Stimulated activated naive CD4-positive, alpha-beta T cell (primary cell): ENCODE results near the gene TMEM54.
"Not testable (repeated sequence)": the region's sequence is repeated elsewhere in the genome, so short reads cannot be mapped to it uniquely, and the experiment has no call there.

Experiments
- DNase-seq, 6 experiments: peaks; one replicate each; lab custom pipeline; 2025; lab: John Stamatoyannopoulos, UW

TMEM54 gene

DNA sequence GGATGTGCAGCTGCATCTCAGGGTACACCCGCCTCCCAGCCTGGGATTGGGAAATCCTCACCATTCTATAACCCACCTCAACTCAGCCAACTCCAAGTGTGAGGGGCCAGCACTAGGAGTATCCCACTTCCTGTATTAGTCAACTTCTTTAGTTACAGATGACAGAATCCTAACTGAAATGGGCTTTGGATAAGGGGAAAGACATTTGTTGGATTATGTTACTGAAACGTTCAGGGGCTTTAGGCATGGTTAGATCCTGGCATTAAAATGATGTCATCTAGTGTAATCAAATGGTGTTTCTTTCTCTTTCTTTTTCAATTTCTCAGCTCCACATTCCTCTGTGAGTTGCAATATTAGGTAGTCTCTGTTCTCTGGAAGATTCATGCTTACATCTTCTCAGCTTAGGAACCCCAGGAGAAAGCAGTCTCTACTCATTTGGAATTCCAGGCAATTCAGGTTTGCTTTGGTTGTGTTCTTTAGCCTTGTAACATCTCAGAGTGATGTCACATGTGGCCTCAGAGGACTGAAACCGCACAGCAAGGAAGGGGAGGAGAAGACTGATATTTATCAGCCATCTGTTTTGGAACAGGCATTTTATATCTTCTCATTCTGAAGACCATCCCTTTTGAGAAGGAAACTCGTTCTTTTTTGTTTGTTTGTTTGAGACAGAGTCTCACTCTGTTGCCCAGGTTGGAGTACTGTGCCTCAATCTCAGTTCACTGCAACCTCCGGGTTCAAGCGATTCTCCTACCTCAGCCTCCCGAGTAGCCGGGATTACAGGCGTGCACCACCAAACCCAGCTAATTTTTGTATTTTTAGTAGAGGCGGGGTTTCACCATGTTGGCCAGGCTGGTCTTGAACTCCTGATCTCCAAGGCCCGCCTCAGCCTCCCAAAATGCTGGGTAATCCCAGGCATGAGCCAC, 18.9 kb upstream of the TMEM54 start:
- DNase-seq: no peak

DNA sequence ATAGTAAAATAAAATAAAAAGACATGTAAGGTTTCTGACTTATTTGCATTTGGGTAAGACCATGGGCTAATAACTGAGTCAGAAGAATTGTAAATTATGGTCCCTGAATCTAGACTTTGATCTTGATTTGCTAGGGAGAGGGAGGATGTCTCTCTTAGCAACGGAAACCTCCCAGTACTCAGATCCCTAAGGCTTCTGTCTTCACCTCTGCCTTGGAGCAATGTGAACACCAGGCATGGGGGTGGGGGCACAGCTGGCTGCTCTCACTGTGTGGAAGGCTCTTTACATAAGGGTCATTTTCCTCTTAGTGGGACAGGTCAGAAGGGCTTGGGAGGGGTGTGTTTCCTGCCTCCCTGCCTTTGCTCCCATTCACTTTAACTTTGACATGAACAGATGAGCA, 17.0 kb upstream of the TMEM54 start:
- no peak for DNase-seq

DNA sequence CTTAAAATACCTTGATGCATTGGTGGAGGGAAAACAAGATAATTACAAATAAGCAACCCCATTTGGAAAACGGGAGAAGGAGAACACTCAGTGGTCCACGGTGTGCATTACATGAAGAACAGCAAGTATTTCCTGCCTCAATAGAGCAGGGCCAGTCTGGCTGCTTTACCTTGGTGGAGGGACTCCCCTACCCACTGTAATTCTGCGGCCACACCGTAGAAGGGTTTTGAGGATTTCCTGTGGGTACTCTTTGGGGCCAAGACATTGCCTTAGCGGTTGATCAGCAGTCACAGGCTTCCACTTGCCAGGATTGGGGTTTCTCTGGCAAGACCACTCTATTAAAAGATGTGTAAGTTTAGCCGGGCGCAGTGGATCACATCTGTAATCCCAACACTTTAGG, 16.3 kb upstream of the TMEM54 start:
- DNase-seq: no peak

DNA sequence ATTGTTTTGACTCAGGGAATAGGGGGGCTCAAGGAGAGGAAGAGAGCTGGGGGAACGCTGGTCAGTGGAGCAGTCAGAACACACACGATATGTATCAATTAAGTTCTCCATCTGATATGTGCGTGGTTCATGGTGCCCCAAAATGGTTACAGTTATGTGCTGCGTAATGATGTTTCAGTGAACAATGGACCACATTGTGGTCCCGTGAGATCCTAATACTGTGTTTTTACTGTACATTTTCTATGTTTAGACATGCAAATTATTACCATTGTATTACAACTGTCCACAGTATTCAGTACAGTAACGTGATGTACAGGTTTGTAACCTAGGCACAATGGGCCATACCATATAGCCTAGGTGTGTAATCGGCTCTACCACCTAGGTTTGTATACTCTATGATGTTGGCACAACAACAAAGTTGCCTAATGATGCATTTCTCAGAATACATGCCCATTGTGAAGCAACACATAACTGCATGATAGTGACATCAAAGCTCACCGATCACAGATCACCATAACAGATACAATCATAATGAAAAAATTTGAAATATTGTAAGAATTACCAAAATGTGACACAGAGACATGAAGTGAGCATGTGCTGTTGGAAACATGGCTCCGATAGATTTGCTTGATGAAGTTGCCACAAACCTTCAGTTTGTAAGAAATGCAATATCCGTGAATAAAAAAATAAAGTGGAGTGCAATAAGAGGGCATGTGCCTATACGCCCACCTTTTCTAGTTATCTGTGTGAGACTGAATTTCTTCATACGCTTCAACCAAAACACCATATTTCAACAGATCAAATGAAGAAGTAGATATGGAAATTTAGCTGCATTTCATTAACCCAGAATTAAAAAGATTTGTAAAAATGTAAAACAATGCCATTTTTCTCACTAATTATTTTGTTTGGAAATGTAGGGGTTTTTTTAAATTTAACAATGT, 14.8 kb upstream of the TMEM54 start:
- no peak for DNase-seq

DNA sequence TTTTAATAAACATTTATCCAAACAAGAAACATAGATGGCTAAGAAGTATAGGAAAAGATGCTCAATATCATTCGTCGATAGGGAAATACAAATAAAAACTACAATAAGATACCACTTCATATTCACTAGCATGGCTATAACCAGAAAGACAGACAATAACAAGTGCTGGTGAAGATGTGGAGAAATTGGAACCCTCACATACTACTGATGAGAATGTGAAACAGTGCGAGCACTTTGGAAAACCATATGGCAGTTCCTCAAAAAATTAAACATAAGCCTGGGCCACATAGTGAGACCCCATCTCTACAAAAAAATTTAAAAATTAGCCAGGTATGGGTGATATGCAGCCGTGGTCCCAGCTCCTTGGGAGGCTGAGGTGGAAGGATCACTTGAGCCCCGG, 9.1 kb upstream of the TMEM54 start:
- DNase-seq: no peak

DNA sequence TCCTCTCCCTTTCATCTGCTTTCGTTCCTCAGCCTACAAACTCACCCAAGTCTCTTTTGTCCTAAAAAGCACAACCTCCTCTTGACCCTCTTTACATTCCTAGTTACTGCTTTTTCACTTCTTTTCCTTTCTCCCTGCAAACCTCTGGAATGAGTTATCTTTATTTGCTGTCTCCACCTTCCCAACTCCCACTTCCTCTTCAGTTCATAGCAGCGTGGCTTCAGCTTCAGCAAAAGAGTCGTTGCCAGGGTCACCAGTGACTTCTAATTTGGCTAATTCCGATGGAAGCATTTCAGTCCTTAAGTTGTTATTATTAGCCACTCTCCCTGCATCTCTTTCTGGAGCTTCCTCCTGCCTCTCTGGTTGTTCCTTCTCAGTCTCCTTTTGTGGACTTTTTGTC, 6.2 kb upstream of the TMEM54 start:
- no peak for DNase-seq

DNA sequence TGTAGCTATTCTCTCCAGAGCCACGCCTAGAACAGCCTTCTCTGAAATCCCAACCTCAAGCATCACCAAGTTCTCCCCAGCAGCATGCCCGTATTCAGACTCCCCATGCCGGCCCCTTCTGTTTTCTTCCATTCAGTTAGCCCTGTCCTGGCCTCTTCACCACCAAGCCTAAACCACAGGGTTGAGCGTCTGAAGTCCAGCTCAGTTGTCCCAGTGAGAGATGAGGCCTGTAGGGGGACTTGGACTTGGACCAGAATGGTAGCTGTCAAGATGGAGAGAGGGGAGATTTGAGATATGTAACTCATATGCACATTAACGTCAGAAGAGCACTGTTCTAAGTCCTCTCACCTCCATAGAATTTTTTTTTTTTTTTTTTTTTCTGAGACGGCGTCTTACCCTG, 5.5 kb upstream of the TMEM54 start:
- no peak for DNase-seq

DNA sequence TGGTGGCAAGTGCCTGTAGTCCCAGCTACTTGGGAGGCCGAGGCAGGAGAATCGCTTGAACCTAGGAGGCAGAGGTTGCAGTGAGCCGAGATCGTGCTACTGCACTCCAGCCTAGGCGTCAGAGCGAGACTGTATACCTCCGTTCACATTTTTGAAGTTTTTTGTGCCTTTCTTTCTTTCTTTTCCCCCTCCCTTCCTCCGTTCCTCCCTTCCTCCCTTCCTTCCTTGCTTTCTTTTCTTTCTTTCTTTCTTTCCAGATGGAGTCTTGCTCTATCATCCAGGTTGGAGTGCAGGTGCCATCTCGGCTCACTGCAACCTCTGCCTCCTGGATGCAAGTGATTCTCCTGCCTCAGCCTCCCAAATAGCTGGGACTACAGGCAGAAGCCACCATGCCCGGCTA, 4.4 kb upstream of the TMEM54 start:
- DNase-seq: not testable (repeated sequence)

DNA sequence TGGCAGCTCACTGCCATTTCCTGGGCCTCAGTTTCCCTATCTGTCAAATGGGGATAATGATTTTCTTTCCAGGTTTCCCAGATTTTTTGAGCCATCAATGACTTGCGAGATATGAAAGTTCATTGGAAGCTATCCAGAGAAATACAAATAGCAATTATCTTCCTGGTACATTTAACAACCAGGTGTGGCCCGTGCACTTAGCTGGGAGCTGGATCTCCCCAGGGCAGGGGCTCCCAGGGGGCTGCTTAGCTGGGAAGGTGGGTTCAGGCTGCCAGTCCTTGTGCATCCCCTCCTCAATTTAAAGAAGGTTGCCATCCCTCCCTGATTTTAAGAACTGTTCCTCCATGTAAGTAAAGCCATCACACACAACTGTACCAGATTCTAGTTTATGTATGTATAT, 3.6 kb upstream of the TMEM54 start:
- no peak for DNase-seq

DNA sequence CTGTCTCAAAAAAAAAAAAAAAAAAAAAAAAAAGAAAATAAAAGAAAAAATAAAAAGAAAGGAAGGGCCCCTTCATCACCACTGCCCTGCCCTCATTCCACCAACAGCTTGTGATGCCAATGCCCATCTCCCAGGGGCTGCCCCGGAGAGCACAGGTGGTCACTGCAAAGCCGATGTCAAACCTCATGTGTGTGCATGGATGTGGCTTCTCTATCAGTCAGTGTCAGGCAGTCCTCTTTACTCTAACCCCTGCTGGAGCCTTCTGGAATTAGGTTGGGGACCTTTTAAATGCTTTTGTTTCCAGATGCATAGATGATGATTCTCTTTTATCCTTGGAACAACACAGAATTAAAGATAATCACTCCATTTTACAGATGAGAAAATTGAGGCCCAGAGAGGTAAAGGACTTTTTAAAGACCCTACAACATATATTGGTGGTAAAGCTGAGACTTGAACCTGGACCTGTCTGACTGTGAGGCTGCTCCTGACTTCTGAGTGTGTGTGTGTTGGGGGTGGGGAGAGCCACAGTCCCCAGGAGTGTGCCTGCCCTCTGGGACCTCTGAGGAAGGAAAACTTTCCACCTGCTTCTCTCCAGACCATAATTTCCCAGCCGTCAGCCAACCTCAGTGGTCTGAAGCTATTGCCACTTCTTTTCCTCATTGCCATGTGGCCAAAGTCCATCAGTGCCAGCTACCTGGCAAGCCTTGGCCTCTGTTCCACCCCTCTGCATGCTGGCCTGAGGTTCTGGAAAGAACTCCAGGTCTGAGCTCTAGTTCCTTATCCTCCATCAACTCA, 3.0 kb upstream of the TMEM54 start:
- no peak for DNase-seq

DNA sequence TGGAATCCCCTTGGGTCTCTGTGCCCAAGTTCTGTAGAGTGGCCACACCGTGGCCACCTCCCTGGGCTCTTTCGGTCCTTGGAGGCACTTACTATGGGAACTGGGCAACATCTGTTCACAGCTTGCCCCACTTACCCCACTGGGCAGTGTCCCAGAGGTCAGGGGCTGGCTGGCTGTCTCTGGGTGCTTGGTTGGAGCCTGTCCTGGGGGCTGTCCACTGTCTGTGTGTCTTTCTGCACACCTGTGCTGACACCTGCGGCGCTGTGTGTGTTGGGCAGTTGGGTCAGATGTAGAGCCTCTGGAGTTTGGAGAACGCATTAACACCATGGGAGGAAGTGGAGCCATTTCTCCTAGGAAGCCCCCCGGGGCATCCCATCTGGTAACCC, 1.3 kb upstream of the TMEM54 start:
- no peak for DNase-seq

DNA sequence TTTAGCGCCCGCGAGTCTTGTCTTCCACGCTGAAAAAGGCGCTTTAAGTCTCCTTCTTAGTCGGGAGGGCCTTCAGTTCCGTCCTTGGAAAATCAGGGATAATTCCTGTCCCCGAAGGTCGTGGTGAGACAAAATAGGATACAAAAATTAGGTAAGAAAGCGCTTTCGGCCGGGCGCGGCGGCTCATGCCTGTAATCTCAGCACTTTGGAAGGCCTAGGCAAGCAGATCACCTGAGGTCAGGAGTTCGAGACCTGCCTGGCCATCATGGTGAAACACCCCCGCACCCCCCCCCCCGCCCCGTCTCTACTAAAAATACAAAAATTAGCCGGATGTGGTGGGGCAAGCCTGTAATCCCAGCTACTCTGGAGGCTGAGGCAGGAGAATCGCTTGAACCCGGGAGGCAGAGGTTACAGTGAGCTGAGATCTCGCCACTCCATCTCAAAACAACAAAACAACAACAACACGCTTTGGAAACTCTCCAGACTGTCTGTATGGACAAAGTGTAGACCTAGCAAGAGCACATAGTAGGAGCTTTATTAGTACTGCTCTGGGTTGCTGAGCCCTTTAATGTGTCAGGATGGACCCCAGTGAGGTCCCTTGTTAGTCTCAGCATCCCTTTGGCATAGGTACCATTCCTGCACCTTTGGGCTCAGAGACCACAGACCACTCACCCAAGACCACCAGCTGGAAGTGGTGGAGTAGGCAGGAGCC, 790 bp upstream of the TMEM54 start:
- no peak for DNase-seq

DNA sequence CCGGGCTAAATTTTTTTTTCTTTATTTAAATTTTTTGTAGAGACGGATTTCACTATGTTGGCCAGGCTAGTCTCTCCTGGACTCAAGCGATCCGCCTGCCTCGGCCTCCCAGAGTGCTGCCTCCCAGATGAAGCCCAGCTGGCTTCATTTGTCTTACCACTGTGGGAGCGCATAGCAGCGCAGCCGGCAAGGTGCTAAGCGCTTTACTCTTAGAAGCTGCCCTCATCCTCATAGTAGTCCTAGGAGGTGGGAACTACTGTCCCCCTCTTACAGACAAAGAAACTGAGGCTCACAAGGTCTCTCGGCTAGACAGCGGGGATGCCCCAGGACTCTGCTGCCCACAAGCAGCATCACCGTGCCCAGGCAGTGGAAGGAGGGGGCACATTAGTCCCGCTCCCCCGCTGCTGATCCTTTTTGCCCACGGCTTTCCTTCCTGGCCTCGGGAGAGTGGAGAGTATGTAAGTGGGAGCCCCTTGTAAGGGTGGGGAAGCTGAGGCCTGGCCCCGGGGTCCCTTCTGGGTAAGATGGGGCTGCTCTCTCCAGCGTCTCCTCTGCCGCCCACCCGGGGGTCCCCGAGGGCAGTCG, 726 bp downstream of the TMEM54 start:
- no peak for DNase-seq

DNA sequence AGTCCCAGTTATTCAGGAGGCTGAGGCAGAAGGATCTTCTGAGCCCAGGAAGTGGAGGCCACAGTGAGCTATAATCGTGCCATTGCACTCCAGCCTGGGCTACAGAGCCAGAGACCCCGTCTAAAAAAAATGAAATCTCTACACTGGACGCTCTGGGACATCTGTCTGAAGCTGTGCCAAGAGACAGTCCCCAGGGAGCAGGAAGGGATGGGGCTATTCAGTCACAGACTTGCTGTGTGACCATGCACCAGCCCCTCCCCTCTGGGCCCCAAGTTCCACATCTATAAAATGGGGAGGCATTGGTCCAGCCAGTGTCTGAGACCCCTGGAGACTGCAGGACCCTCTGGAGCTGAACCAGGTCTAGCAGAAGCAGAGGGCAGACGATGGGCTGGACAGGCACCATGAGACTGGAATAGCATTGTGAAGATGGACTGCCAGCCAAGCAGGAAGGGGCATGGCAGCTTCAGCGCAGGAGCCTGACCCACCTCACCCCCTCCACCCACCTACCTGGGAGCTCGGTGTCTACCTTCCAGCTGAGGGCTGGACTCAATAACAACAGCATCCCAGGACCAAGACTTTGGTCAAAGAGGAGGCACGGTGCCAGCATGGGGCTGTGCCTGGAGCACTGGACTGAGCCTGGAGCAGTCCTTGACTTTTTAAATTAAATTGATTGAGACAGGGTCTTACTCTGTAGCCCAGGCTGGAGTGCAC, 1.4 kb downstream of the TMEM54 start:
- no peak for DNase-seq

DNA sequence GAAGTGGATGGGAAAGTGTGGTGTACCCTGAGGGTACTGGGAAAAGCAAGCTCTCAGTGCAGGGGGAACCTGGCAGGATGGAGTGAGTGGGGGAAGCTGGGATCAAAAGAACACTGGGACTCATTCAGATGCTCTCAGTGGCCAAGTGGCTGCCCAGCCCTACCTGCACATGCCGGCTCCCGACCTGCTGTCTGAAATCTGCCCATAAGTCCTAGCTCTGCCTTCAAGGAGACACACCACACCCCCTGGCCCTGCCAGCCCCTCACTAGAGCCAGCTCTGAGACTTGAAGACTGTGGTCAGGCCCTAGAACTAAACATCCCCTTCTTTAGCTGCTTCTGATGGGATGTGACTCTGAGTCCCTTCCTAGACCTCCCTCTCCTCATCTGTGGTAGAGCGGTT, 2.2 kb downstream of the TMEM54 start:
- DNase-seq: no peak

DNA sequence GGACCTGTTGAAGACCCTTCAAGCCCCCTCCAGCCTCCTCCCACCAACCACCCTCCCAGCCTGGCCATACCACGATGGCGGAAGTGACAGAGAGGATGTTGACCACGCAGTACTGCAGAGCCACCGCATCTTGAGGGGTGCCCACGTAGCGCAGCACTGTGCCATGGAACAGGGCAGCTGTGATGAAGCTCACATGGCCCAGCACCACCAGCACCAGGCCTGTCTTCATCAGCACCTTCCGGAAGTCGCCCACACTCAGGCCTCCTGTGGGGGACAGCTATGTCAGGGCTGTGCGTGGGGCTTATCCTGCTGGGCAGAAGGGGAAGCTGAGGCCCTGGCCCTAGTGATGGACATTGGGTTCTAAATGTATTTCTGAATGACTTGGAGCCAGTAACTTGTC, 3.1 kb downstream of the TMEM54 start:
- no peak for DNase-seq

DNA sequence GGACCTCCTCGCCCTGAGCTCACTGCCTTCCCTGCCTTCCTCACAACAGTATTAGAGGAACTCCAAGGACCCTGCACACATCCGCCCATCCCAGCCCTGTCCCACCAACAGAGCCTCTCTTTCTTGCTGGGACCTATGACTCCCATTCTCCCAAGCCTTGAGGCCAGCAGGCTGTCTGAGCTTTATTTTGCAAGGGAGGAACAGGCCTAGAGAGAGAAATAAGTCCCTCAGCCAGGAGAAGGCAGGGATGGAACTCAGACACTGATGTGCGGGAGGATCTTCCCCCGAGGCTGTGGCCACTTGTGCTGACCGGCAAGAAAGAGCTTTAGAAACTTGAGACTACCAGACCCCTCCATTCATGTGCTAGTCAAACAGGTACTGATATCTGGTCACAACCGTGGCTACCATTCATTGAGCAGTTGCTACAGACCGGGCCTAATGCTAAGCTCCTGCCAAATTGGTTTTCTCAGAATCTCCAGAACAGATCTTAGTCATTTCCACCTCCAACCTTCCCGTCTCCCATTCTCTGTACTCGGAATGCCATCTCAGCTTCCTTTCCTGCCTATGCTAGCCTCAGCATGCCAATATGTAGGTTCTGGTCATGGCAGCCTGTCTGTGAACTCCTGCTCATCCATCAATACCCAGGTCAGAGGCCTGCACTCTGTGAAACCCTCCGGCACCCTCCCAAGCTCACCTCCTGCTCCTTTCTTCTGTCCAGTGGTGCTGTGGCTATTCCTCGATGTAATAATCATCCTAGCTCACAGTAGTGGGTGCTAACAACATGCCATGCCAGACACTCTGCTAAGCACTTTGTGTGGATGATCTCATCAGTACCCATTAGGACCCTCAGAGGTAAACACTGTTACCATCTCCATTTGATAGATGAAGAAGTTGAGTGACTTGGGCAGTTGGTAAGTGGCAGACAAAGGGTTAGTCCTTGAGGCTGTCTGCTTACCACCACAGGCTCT, 3.8 kb downstream of the TMEM54 start:
- DNase-seq: no peak

DNA sequence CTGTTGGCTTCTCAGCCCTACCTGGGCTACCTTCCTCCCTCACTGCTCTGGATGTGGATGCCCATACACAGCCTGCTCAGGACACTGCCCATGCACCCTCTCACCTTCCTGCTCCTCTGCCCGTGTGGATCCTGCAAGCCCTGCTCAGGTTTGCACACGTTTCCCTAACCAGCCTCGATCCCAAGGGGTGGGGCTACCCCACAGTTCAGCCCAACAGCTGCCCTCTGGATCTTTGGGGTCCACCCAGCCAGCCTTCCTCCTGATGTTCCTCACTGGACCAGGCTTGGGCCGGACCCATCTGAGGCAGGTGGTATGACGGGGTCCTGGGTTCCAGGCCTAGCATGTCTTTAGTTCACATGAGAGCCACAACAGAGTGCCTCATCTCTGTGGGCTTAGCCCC, 4.7 kb downstream of the TMEM54 start:
- no peak for DNase-seq
